Trophoblast cell (in vitro differentiated cells and primary cell): ENCODE results near the gene LDLRAD4.

Experiments
- DNase-seq, 2 donors: peaks; one replicate each; pipeline ENCODE4 v3.0.0-alpha.2; 2016
- H2AFZ ChIP-seq: 2 replicates; pipeline ENCODE4 v1.6.1; 2013; ENCODE audit warnings: low read length, moderate library complexity, mild to moderate bottlenecking; ENCODE audit not compliant: insufficient read depth, poor library complexity
- H2AK5ac ChIP-seq: 2 replicates; pipeline ENCODE4 v1.6.1; 2013; ENCODE audit warnings: mild to moderate bottlenecking, low read length
- H2BK120ac ChIP-seq: 2 replicates; pipeline ENCODE4 v1.6.1; 2013; ENCODE audit warnings: low read length, mild to moderate bottlenecking, moderate library complexity; ENCODE audit not compliant: insufficient read depth, poor library complexity
- H2BK12ac ChIP-seq: 2 replicates; pipeline ENCODE4 v1.6.1; 2013; ENCODE audit warnings: mild to moderate bottlenecking, low read length, moderate library complexity
- H2BK5ac ChIP-seq: 2 replicates; pipeline ENCODE4 v1.6.1; 2013; ENCODE audit warnings: low read length, low read depth, moderate library complexity, mild to moderate bottlenecking; ENCODE audit not compliant: poor library complexity
- H3K14ac ChIP-seq: 2 replicates; pipeline ENCODE4 v1.6.1; 2013; ENCODE audit warnings: mild to moderate bottlenecking, low read length
- H3K18ac ChIP-seq: 2 replicates; pipeline ENCODE4 v1.6.1; 2013; ENCODE audit warnings: mild to moderate bottlenecking, low read length
- H3K23ac ChIP-seq: 2 replicates; pipeline ENCODE4 v1.6.1; 2013; ENCODE audit warnings: low read length
- H3K27ac ChIP-seq: 2 replicates; pipeline ENCODE4 v1.5.1; 2013; ENCODE audit warnings: low read depth, mild to moderate bottlenecking, inconsistent platforms, low read length, moderate library complexity
- H3K27me3 ChIP-seq: 2 replicates; pipeline ENCODE4 v1.6.1; 2013; ENCODE audit warnings: inconsistent platforms, mild to moderate bottlenecking, low read length, moderate library complexity; ENCODE audit not compliant: insufficient read depth
- H3K36me3 ChIP-seq, 2 experiments: 1 replicate in 1 of 2; 2 replicates in 1 of 2; pipeline ENCODE4 v1.6.1; 2013; ENCODE audit warnings: low read length in 2 of 2, mild to moderate bottlenecking in 2 of 2, moderate library complexity in 1 of 2; ENCODE audit not compliant: insufficient read depth in 2 of 2, control insufficient read depth in 1 of 2
- H3K4ac ChIP-seq: 2 replicates; pipeline ENCODE4 v1.6.1; 2013; ENCODE audit warnings: low read depth, mild to moderate bottlenecking, low read length, moderate library complexity
- H3K4me1 ChIP-seq, 2 experiments: 1 replicate in 1 of 2; 2 replicates in 1 of 2; pipeline ENCODE4 v1.6.1; 2013; ENCODE audit warnings: low read length in 2 of 2, mild to moderate bottlenecking in 2 of 2, moderate library complexity in 1 of 2; ENCODE audit not compliant: insufficient read depth in 2 of 2, control insufficient read depth in 1 of 2
- H3K4me2 ChIP-seq: 2 replicates; pipeline ENCODE4 v1.6.1; 2013; ENCODE audit warnings: inconsistent platforms, mild to moderate bottlenecking, low read length, moderate library complexity
- H3K4me3 ChIP-seq: 2 replicates; pipeline ENCODE4 v1.5.1; 2013; ENCODE audit warnings: mild to moderate bottlenecking, low read depth, low read length, inconsistent platforms
- H3K79me1 ChIP-seq: one replicate; pipeline ENCODE4 v1.6.1; 2013; ENCODE audit warnings: low read length
- H3K79me2 ChIP-seq: 2 replicates; pipeline ENCODE4 v1.6.1; 2013; ENCODE audit warnings: low read length, mild to moderate bottlenecking; ENCODE audit not compliant: control insufficient read depth, insufficient read depth, poor library complexity
- H3K9ac ChIP-seq: 2 replicates; pipeline ENCODE4 v1.6.1; 2013; ENCODE audit warnings: mild to moderate bottlenecking, low read length
- H3K9me3 ChIP-seq: 2 replicates; pipeline ENCODE4 v1.6.1; 2013; ENCODE audit warnings: low read depth, mild to moderate bottlenecking, control low read depth, inconsistent platforms, low read length; ENCODE audit not compliant: insufficient read depth
- H4K12ac ChIP-seq: 2 replicates; pipeline ENCODE4 v1.6.1; 2013; ENCODE audit warnings: low read depth, mild to moderate bottlenecking, low read length, moderate library complexity
- H4K8ac ChIP-seq: 2 replicates; pipeline ENCODE4 v1.6.1; 2013; ENCODE audit warnings: low read depth, mild to moderate bottlenecking, low read length, moderate library complexity
- H4K91ac ChIP-seq: one replicate; pipeline ENCODE4 v1.6.1; 2013; ENCODE audit warnings: low read depth, mild to moderate bottlenecking, low read length, moderate library complexity
- WGBS: extraction: QIAGEN DNeasy Blood & Tissue Kit; methylation state at CpG from one replicate; pipeline ENCODE4 v1.1.7; 2013; ENCODE audit warnings: missing lambda C conversion rate; ENCODE audit not compliant: insufficient read length, insufficient coverage; ENCODE audit errors: extremely low coverage; 5-methylcytosine and 5-hydroxymethylcytosine counted together

The LDLRAD4 gene

GRCh38 chr18:13501891-13502290 is 283.3 kb downstream of the LDLRAD4 start:
- peaks cover 4 to 8% of the 10 kb centered on the region in 2 experiments for H3K4me1 ChIP-seq
- no peak overlapping the region for H3K27ac ChIP-seq
- H3K14ac ChIP-seq, result no peak overlapping the region
- no peak overlapping the region for H3K23ac ChIP-seq
- no peak overlapping the region for H3K9ac ChIP-seq
- H3K18ac ChIP-seq, result no peak overlapping the region
- WGBS, result no CpG with 5 or more reads among the region's 8 CpGs
- H2AK5ac ChIP-seq, result no peak overlapping the region
- no peak overlapping the region for H4K8ac ChIP-seq
- peak; percentile 91 to 95 for DNase-seq
- no peak overlapping the region for H3K4me2 ChIP-seq
- no peak overlapping the region for H2BK12ac ChIP-seq
- H3K79me2 ChIP-seq, result no peaks in the 10 kb centered on the region
- peaks cover 23% of the 10 kb centered on the region for H3K9me3 ChIP-seq
- no peak overlapping the region for H2BK5ac ChIP-seq
- no peak overlapping the region for H2AFZ ChIP-seq
- H3K4ac ChIP-seq, result no peak overlapping the region
- no peak overlapping the region for H3K4me3 ChIP-seq
- no peaks in the 10 kb centered on the region for H3K79me1 ChIP-seq
- no peak overlapping the region for H4K12ac ChIP-seq
- no peak overlapping the region for H2BK120ac ChIP-seq
- no peaks in the 10 kb centered on the region for H3K27me3 ChIP-seq
- H4K91ac ChIP-seq, result no peak overlapping the region
- peaks cover 5 to 16% of the 10 kb centered on the region in 2 experiments for H3K36me3 ChIP-seq

GRCh38 chr18:13502585-13502984 is 284.0 kb downstream of the LDLRAD4 start:
- Histone ChIP-seq H4K8ac (no peak overlapping the region), H3K4me1 (peaks cover 4 to 8% of the 10 kb centered on the region in 2 experiments), H2BK5ac (no peak overlapping the region), H3K79me1 (no peaks in the 10 kb centered on the region), H3K9ac (peak overlapping the region; percentile 43), H3K14ac (no peak overlapping the region), H3K4me2 (no peak overlapping the region), H3K79me2 (no peaks in the 10 kb centered on the region), H3K27me3 (no peaks in the 10 kb centered on the region), H2AK5ac (no peak overlapping the region), H3K4ac (no peak overlapping the region), H4K12ac (no peak overlapping the region), H3K18ac (no peak overlapping the region), H2BK12ac (no peak overlapping the region), H3K9me3 (peaks cover 23% of the 10 kb centered on the region), H2AFZ (no peak overlapping the region), H3K4me3 (no peak overlapping the region), H3K27ac (no peak overlapping the region), H4K91ac (no peak overlapping the region), H3K23ac (no peak overlapping the region), H3K36me3 (peaks cover 5 to 16% of the 10 kb centered on the region in 2 experiments), H2BK120ac (no peak overlapping the region)
- DNase-seq, result no peak
- WGBS, result no CpG with 5 or more reads among the region's 8 CpGs

DNA sequence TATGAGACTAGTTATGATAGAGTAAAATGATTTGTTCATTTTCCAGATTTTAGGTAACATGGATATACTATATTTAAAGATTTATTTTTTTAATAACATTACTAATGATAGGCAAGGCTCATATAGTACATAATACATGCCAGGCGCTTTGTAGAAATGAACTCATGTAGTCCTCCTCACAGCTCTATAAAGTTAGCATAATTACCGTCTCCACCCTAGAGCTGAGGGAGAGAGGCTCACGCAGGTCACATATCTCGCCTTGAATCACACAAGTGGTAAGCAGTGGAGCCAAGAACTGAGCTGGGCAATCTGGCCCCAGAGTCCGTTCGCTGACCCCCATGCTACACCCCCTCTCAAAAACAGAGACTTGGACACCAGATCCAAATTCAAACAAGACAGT is 285.3 kb downstream of the LDLRAD4 start:
- peaks cover 11% of the 10 kb centered on the region for H3K9me3 ChIP-seq
- no peaks in the 10 kb centered on the region for H3K27me3 ChIP-seq
- DNase-seq, result no peak
- H2BK12ac ChIP-seq, result no peak overlapping the region
- H2AK5ac ChIP-seq, result no peak overlapping the region
- H3K4me1 ChIP-seq, result peaks cover 4 to 8% of the 10 kb centered on the region in 2 experiments
- H2BK5ac ChIP-seq, result no peak overlapping the region
- H3K14ac ChIP-seq, result no peak overlapping the region
- no peak overlapping the region for H3K4me3 ChIP-seq
- H2BK120ac ChIP-seq, result no peak overlapping the region
- no peaks in the 10 kb centered on the region for H3K79me1 ChIP-seq
- no peak overlapping the region for H3K9ac ChIP-seq
- no peak overlapping the region for H4K8ac ChIP-seq
- peaks cover 0 to 4% of the 10 kb centered on the region in 2 experiments for H3K36me3 ChIP-seq
- no peak overlapping the region for H4K12ac ChIP-seq
- H3K23ac ChIP-seq, result no peak overlapping the region
- H4K91ac ChIP-seq, result no peak overlapping the region
- H3K18ac ChIP-seq, result no peak overlapping the region
- no CpG with 5 or more reads among the region's 6 CpGs for WGBS
- no peaks in the 10 kb centered on the region for H3K79me2 ChIP-seq
- no peak overlapping the region for H3K27ac ChIP-seq
- H3K4me2 ChIP-seq, result no peak overlapping the region
- H2AFZ ChIP-seq, result no peak overlapping the region
- H3K4ac ChIP-seq, result no peak overlapping the region

GRCh38 chr18:13505780-13506345 is 287.3 kb downstream of the LDLRAD4 start:
- Histone ChIP-seq H2AFZ (no peak overlapping the region), H3K79me1 (no peaks in the 10 kb centered on the region), H3K23ac (no peak overlapping the region), H3K4ac (no peak overlapping the region), H3K27ac (no peak overlapping the region), H3K36me3 (peaks cover 0 to 3% of the 10 kb centered on the region in 2 experiments), H3K9ac (no peak overlapping the region), H2BK5ac (no peak overlapping the region), H3K27me3 (no peaks in the 10 kb centered on the region), H3K18ac (no peak overlapping the region), H3K4me2 (no peak overlapping the region), H4K8ac (no peak overlapping the region), H3K79me2 (no peaks in the 10 kb centered on the region), H4K12ac (no peak overlapping the region), H3K4me1 (peaks cover 0 to 3% of the 10 kb centered on the region in 2 experiments), H3K14ac (no peak overlapping the region), H2AK5ac (no peak overlapping the region), H3K4me3 (no peak overlapping the region), H2BK12ac (no peak overlapping the region), H2BK120ac (no peak overlapping the region), H4K91ac (no peak overlapping the region), H3K9me3 (peaks cover 3% of the 10 kb centered on the region)
- peak in 1 of 2 donors; percentile 3 for DNase-seq
- WGBS, result no CpG with 5 or more reads among the region's 12 CpGs
